ENCODE measurements around the gene CHN1. TPM values are rescaled to one million over a fixed set of nuclear protein-coding genes. Genes with fewer than 3 reads are reported as not detected.

The CHN1 gene
- total and polyA plus RNA-seq, 2 of the 8 experiments (the other 6 are each of a cell fraction or from before 2014, with no cell fraction given) = 54.0 to 65.7 TPM

GRCh38 chr2:174981331-174981730 lies 23.9 kb downstream of the CHN1 start:
- CTCF ChIA-PET (ENCODE audit: partially characterized antibody) = interaction anchor here (0.7 to 2.0 kb wide), 10 partner anchors 8 to 227 kb away, joined by 3 to 11 read pairs (median 4); no protein-coding TSS in a partner anchor
- no peak overlapping the region for H3K9ac ChIP-seq (replicated peaks in 1 of 4; ENCODE audit: extremely low read depth in 1 of 4, low read depth in 3 of 4, low read length in 3 of 4)
- WGBS, 2 experiments (ENCODE audit: extremely low coverage in 1 of 2, insufficient coverage in 1 of 2, insufficient read length in 1 of 2, insufficient replicate concordance in 2 of 2, low coverage in 1 of 2, low lambda C conversion rate in 2 of 2, missing lambda C conversion rate in 1 of 2) = 91% methylated on average over 2 of the region's 2 CpGs; no CpG with 5 or more reads in 1 of the 2 experiments

More at GRCh38 chr2:174981331-174981730, 23.9 kb downstream of the CHN1 start:
- Histone ChIP-seq H2BK15ac (ENCODE audit: low read length) (no peak overlapping the region), H4K20me1 (replicated peaks in 1 of 2; ENCODE audit: control insufficient read depth in 1 of 2, insufficient read depth in 2 of 2, low read length in 2 of 2) (no peaks in the 10 kb centered on the region), H3K9me3 (ENCODE audit: insufficient read depth in 2 of 2, low read depth in 1 of 2, low read length in 1 of 2) (no peaks in the 10 kb centered on the region), H3K79me1 (ENCODE audit: low read depth, low read length) (no peaks in the 10 kb centered on the region; the same call in 1 of the 2 replicates), H3K14ac (ENCODE audit: insufficient read length) (no peak overlapping the region), H2BK5ac (ENCODE audit: low read depth, low read length) (no peak overlapping the region), H3K23me2 (ENCODE audit: low read depth, low read length) (no peaks in the 10 kb centered on the region), H2BK20ac (ENCODE audit: low read length) (no peak overlapping the region), H3K23ac (ENCODE audit: insufficient read length) (no peak overlapping the region), H2BK120ac (replicated peaks; ENCODE audit: low read depth, low read length) (no peak overlapping the region), H2AK5ac (ENCODE audit: low read depth, low read length) (no peak overlapping the region), H3K36me3 (ENCODE audit: control insufficient read depth in 2 of 4, insufficient read depth in 4 of 4, low read length in 3 of 4) (no peaks in the 10 kb centered on the region), H3K4me3 (ENCODE audit: extremely low read depth in 1 of 4, insufficient read depth in 2 of 4, low read depth in 3 of 4, low read length in 4 of 4) (no peak overlapping the region), H3K4ac (replicated peaks; ENCODE audit: insufficient read length, low read depth, low read length) (no peak overlapping the region), H3K27ac (ENCODE audit: low read depth, low read length) (no peak overlapping the region), H3K18ac (ENCODE audit: extremely low read depth, low read length) (no peak overlapping the region), H3K4me2 (ENCODE audit: insufficient read depth in 1 of 2, low read depth in 2 of 2, low read length in 2 of 2) (no peak overlapping the region), H4K5ac (ENCODE audit: insufficient read length, low read depth, low read length) (no peak overlapping the region), H2BK12ac (ENCODE audit: low read depth, low read length) (no peak overlapping the region), H3K79me2 (ENCODE audit: control insufficient read depth in 1 of 2, insufficient read depth in 2 of 2, low read length in 2 of 2) (peaks cover 2 to 91% of the 10 kb centered on the region in 2 experiments; a peak in 3 of 4 replicates), H2AFZ (ENCODE audit: low read length) (no peak overlapping the region), H4K8ac (ENCODE audit: extremely low read depth, insufficient read depth, low read length) (no peak overlapping the region), H4K91ac (replicated peaks; ENCODE audit: insufficient read length, low read length) (no peak overlapping the region), H3K4me1 (replicated peaks in 1 of 4; ENCODE audit: control insufficient read depth in 3 of 4, insufficient read depth in 4 of 4, low read length in 3 of 4) (peaks cover 0 to 6% (median 0%) of the 10 kb centered on the region in 4 experiments; a peak in 2 of 7 replicates), H3K27me3 (replicated peaks in 1 of 4; ENCODE audit: control insufficient read depth in 3 of 4, extremely low read depth in 1 of 4, insufficient read depth in 3 of 4, low read length in 3 of 4) (no peaks in the 10 kb centered on the region), H3K56ac (replicated peaks; ENCODE audit: insufficient read length, low read depth, low read length) (no peak overlapping the region)
- FAIRE-seq (no peak), DNase-seq (ENCODE audit: low read depth in 1 of 2, low spot score in 2 of 2) (no peak)
- TF ChIP-seq EP300 (IDR thresholded peaks at IDR 0.05; ENCODE audit: borderline replicate concordance in 1 of 2, low read depth in 2 of 2, low read length in 2 of 2) (no peak), KDM5A (IDR thresholded peaks at IDR 0.05; ENCODE audit: low read length) (no peak), NANOG (IDR thresholded peaks at IDR 0.05; ENCODE audit: insufficient read depth, low read depth, low read length, poor library complexity, severe bottlenecking) (no peak), RFX5 (IDR thresholded peaks at IDR 0.05; ENCODE audit: borderline replicate concordance, low read depth, low read length) (no peak), CEBPB (IDR thresholded peaks at IDR 0.05; ENCODE audit: low read depth, low read length) (no peak), CBX5 (IDR thresholded peaks at IDR 0.05; ENCODE audit: low read depth, low read length) (no peak), CTBP2 (IDR thresholded peaks at IDR 0.05; ENCODE audit: borderline replicate concordance, insufficient read depth, insufficient read length, low read length) (no peak), GTF2F1 (IDR thresholded peaks at IDR 0.05; ENCODE audit: borderline replicate concordance, low read depth, low read length) (no peak), ZNF274 (IDR thresholded peaks at IDR 0.05; ENCODE audit: borderline replicate concordance, extremely low read depth, low read length) (no peak), BCL11A (IDR thresholded peaks at IDR 0.05; ENCODE audit: low read depth in 2 of 2, low read length in 2 of 2) (no peak), TAF1 (IDR thresholded peaks at IDR 0.05; ENCODE audit: low read depth, low read length) (no peak), JUND (IDR thresholded peaks at IDR 0.05; ENCODE audit: low read length) (no peak)
- POLR2A ChIA-PET (ENCODE audit: partially characterized antibody) = interaction anchor here (0.6 to 1.3 kb wide), 2 partner anchors 193 to 202 kb away, joined by 3 to 4 read pairs; no protein-coding TSS in a partner anchor

Data from H1 (cell line).